HG02798 (cell line): Measurements from ENCODE around the gene DOCK10.

Experiments
- ATAC-seq: cut with Tn5 transposase; IDR thresholded peaks from one replicate; pipeline ENCODE4 v1.9.1; 2021; ENCODE audit warnings: mild to moderate bottlenecking; ENCODE audit not compliant: unreplicated experiment, poor library complexity

DOCK10 gene

DNA sequence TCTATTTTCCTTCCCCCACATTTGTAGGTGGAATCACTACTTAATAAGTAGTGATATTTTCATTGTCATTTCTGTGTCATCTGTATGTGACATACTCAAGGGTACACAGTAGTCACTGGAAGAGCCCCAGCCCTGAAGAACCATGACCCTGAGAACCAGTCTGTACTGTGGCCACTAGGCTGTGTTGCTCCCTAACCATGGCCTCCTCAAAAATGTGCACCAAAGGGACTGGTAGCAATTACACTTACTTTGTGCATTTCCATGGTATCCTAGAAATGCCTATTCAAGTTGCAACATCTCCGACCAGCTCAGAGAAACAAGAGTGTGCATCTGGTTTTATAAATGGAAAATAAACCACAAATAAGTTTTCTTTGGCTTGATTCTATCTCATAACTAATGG lies 155.1 kb downstream of the DOCK10 start:
- ATAC-seq: peak; percentile 40

DNA sequence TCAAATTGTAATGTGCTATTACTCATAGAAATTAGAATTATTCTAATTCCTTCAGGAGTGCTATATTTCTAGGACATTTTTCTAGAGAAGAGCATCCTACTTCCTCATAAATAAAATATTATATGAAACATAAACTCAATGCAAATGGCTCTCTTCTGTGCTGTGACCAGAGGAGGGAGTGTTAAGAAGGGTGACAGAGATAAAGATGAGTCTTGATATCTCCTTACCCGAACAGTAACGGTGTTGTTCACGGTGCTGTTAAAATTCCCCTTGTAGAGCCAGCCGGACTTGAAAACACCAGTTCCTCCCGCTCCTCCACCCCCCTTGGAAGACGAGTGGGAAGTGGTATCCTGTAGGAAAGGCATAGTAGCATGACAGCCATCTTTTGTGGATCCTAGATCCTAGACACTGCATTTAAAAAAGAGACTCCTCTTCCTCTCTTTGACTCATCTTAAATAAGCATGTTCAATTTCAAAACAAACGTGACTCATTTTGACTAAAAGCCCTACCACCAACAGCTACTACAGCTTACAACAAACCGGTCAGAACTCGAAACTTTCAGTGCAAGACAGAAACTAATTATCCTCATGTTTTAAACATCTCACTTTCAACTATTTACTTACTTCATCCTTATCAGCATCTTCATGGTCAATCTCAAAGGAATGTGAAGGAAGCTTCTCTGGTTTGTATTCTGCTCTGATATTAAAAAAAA lies 156.3 kb downstream of the DOCK10 start:
- ATAC-seq: peak; percentile 88

DNA sequence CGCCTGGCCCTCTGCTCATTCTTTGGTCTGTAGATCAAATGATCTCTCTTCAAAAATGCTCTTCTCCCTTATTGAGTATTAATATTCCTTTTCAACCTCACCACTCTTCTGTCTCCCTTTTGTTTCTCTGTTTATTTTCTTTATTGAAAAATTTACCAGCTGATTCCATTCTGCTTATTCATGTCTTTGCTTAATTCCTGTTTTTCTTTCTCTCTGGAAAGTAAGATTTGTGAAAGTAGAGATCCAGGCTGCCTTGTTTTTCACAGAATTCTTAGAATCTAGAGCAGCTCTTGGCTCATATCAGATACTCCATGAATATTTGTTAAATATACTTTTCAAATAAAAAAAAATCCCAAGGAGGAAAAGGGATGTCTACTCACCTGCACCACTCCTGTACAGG lies 157.0 kb downstream of the DOCK10 start:
- ATAC-seq: no peak

DNA sequence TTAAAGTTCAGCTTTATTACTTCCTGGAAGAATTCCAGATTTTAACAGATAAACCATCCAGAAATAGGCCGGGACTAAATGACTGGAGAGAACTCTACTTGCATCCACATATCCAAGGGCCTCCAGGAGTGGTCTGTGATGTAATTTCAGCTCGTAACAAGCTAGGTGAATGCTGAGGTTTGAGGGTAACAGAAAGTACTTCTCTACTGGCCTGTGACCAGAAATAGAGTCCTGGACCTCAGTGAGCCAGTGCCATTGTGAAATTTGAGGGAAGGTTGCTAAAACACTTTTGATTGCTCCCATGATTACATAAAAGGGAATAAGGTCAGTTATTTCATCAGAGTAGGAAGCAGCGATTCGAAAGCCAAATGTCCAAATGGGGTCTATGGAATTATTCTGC lies 158.1 kb downstream of the DOCK10 start:
- ATAC-seq: no peak

DNA sequence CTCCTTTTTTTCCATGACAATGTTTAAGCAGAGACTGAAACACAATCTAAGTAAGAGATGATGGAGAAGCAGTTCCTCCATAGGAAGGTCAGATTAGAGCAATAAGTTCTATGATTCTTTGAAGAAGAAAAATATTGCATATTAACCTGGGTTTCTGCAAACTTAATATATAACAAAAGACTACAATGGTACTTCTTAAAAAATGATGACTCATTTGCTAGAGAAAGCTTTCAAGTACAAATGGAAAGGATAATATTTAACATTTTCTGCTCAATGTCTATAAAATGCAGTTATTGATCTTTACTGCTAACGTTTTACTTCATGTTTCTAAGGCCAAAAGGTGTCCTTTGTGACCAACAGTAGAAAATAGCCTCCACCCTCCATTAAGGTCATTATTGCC lies 158.6 kb downstream of the DOCK10 start:
- no peak for ATAC-seq

DNA sequence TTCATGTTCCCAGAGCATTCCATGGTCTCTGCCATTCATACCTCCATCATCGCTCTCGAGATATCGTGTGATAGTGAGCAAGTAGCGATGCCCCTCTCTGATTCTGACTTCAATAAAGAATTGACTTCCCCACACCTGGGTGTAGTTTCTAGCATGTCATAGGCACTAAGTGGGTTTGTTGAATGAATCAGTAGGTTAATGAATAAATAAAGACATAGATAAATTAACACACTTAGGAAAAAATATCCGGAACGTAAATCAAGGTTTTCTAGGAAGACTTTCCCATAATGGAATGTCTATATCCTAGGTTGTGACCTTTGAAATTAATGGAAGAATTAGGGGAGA lies 159.1 kb downstream of the DOCK10 start:
- ATAC-seq: no peak

DNA sequence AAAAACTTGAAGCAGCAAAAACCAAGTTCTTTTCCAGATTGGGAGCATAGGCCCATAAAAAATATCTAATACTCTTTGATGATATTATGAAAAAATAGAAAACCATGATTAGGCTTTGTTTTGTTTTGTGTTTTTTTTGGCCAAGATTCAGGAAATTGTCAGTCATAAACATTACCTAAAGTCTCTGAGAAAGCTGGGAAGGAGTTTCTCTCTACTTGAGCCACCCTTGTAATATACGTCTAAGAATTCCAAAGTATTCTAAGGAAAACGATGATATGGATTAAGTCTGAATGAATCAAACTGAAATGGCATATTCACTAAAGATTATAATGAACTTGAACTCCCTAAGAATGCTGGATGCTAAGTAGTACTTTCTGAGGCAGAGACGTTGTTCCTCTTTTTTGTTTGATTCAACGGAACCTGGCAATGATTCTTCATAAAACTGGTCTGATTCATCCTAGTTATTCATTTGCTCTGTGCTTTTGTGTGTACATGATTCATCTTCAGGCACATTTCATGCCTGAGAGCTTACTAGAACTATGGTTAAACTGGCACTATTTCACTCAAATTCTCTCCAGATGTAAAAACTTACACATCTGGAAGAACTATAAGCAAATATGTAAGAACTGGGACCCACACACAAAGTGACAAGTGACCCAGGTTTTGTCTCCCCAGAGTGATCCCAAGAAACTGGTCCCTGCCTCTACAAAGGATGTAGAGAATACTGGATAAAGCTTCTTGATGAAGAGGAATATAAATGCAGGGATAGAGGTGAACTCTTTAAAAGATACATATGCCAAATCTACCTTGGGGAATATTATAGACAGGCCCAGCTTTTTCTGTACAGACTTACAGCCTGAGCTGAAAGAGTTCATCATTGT lies 159.7 kb downstream of the DOCK10 start:
- ATAC-seq: no peak

DNA sequence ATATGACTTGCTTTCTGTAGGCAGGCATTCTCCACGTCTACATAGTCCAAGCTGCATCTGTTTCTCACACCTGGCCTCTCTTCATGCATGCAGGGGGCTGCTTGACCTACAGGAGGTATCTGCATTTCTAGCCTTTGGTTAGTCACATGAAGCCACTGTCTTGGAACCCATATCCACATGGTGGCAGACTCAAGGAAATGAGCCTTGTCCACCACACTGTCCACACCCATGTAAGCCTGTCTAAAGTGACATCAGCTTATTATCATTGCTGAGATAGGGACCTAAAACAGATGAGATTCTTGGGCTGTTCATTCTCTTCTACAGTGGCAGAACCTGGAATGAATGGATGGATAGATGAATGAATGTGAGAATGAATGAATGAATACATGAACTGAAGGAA lies 160.4 kb downstream of the DOCK10 start:
- no peak for ATAC-seq

DNA sequence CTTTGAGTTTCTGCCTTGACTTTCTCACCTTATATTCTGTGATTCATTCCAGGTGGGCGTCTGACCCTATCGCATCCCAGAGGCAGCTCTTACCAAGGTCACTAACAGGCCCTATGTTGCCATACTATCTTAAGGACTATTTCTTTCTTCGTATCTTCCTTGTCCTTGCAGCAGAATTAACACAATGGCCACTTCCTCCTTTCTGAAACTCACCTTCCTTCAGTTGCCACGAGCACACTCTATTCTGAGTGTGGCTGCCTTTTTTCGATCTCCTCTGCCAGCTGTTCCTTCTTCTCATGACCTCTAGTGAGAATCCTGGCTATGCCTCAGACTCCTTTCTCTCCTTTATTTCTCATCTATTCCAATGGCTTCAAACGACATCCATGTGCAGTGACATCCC lies 165.7 kb downstream of the DOCK10 start:
- no peak for ATAC-seq

DNA sequence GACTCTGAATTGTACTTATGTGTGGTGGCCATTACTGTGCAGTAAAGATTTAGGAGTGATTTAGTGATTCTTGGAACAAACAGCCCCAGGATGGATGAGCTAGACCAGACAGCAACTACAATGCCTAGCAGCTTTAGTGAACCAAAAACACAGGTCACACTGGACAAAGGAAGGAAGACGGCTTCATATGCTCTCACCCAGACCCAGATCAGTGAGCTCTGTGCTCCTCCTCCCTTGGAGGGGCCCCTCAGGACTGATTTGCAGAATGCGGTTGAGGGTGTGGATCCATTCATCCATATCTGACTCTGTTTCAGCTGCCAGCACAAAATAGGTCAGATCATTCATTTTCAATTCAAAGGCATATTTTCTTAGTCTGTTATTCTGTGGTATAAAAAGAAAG lies 166.4 kb downstream of the DOCK10 start:
- ATAC-seq: peak; percentile 68

DNA sequence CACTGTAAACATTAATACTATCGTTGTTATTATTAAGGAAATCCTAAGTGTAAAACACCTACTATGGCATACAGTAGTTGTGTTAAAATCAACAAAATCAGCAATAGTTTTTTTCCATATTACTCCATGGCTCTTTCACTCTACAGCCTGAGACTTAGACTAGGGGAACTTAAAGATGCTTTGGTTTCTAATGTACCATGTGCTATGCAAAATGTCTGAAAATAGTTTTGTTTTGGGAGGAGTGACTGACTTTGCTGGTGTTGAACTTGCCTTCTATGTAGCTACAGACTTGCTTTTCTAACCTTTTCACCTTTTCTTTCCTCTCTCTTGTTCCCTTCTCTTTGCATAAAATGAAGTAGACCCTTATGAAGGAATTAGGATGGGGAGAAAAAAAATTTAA lies 167.1 kb downstream of the DOCK10 start:
- ATAC-seq: no peak

DNA sequence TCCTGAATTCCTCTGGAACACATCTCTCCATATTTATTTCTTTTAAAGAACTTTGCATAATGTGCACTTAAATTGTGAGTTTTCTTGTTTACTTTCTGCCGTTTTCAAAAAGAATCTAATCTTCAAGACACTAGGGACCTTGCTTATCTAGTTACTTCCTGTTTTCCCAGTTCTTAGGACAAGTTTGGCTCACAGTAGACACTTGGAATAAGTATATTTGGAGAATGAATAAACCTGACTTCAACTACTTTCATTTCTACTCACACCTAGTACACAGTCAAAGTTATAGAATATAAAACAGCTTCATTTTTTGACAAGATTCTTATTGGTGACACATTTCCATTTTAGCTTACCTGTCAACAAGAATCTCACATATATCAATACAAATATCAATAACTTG lies 170.5 kb downstream of the DOCK10 start:
- ATAC-seq: no peak

DNA sequence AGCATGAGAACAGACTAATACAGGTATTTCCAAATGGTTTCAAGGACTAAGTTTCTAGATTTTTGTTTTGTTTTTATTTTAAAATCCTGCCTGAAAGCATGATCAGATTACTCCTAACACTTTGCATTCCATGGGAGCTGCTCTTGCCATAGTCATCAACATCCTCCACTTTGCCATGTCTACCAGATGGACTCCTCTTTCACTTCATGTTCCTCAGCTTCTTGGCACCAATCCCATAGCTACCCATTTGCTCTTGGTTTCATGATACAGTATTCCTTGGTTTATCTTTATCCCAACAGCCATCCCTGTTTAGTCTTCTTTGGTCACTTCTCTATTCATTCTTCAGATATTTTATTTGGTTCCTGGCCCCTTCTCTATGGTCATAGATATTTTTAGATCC lies 171.9 kb downstream of the DOCK10 start:
- no peak for ATAC-seq

DNA sequence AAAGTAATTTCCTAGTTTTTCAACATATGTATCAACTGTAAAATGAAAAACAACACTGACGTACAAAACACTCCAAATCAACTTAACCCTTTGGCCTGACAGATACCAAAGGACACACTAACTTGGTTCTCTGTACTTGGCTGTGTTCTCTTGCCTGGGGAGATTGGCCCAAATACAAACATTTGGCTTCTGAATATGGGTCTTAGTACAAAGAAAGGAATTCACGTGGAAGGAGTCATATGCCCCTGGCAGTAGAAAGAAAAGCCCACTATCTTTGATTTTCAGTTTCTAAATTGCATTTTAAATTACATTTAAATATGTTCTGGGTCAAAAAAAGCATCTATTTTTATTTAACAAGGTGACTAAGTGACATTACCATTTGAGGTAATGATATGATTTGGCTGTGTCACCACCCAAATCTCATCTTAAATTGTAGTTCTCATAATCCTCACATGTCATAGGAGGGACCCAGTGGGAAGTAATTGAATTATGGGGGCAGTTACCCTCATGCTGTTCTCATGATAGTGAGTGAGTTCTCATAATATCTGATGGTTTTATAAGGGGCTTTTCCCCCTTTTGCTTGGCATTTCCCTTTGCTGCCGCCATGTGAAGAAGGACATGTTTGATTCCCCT lies 172.6 kb downstream of the DOCK10 start:
- no peak for ATAC-seq

DNA sequence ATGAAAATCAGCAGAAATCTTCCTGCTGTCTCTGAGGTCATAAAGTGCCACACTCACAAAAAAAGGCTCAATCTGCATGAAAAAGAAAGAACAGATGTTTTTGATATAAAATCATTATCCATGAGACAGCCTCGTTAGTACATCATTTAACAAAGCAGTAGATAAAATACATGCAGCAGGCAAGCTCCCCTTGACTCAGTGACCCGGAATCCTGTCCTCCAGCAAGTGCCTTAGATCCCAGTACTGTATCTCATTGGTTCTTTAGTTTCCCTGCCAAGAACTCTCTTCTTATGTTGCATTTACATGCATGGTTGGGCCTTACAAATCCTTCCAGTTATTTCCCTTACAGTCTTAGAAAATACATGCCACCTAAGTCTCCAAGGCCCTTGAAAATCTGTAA lies 177.3 kb downstream of the DOCK10 start:
- ATAC-seq: no peak

DNA sequence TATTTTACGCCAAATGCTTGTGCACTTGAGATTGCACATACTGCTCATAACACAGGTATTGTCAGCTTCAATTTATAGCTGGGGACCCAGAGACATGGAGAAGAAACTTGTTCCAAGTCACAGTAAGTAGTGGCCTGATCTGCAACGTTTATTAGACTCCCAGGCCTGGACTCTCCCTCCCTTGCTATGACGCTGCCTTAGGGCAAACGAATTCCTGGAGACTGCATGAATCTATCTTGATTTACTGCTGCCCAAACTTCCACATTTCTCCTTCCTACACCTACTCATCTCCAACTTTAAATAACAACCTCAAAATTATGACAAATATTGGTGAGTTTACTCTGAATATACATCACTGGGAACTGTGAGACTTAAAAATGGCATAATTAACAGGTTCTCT lies 181.0 kb downstream of the DOCK10 start:
- ATAC-seq: no peak

DNA sequence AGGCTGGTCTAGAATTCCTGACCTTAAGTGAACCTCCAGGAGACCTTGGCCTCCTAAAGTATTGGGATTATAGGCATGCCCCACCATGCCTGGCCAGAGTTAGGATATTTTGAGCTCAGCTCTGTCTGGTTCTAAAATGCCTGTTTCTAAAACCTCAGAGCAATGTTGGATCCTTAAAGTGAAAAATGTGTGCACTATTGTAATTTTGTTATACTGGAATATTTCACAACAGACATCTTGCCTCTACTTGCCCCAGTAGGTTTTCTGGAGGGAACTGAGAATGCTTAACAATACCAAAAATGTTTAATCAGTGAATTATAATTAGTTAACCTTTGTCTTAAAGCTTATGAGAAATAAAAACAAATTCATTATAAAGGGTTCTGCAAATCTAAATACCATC lies 181.5 kb downstream of the DOCK10 start:
- no peak for ATAC-seq

DNA sequence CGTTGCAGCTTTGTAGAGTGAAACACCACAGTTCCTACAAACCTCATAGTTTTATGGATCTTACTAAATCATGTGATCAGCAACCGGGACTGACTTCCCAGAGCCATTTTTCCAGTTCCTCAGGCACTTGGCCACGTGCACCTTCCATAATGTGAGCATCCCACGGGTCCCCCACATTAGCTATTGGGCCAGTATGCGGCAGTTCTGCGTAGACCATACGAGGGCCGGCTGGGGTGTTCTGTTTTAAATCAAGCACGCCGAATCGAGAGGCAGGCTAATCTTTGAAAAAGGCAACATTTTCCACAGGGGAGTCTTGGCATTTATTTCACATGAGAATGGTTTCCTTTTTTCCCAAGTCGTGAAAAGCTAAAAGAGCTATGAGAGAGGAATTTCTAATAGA lies 190.5 kb downstream of the DOCK10 start:
- no peak for ATAC-seq

DNA sequence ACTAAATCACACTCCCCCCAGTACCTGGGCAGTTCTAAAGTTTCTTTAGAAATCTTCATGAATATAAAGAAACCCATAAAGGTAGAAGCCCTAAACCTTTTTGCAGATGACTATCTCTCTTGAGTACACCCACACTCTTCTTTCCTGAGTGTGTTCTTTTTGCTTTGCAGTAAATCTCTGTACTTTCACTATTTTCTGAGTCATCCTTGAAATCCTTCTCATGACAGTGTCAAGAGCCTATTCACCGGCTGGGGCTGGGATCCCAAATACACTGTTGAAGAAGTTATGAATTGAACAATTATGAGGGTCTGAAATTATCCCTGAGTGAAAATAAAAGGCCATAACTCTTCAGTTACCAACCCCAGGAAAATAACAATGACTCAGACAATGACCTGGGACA lies 192.2 kb downstream of the DOCK10 start:
- ATAC-seq: no peak

DNA sequence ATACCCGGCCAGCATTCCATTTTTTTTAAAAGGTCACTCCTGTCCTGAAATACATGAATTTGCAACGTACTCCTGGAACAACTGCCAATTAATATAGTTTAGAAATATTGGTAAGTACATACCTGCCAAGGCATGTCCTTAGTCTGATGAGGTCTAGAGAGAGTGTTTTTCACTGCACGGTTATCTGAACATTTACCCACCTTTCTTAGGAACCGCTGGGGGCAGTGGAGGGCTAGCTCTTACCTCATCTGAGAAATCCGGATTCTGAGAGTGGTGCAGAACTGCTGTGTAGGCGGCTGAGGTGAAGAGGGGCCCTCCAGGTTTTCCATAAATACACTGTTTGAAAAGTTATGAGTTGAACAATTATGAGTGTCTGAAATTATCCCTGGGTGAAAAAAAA lies 193.0 kb downstream of the DOCK10 start:
- ATAC-seq: peak; percentile 67
